Small intestine (tissue), 7 donors: ENCODE results near the gene AS3MT. TPM values are rescaled to one million over a fixed set of nuclear protein-coding genes. Genes with fewer than 3 reads are reported as not detected.

Experiments
- DNase-seq, 2 donors: peaks; one replicate each; pipeline versions ENCODE4 v3.0.0 to v3.0.0-alpha.2; 2013
- FAIRE-seq: peaks from 2 replicates; lab custom pipeline; 2012; peaks lifted over from hg19 to GRCh38; lab: Jason Lieb, UNC
- H3K27ac ChIP-seq, 3 donors: one replicate each; pipeline ENCODE4 v1.5.1; 2013; ENCODE audit warnings: low read length in 2 of 3, mild to moderate bottlenecking in 2 of 3, control low read depth in 1 of 3, inconsistent platforms in 1 of 3, low read depth in 1 of 3, moderate library complexity in 1 of 3
- H3K27me3 ChIP-seq, 3 donors: one replicate each; pipeline ENCODE4 v1.6.1; 2013; ENCODE audit warnings: low read length in 3 of 3, inconsistent platforms in 1 of 3; ENCODE audit not compliant: control insufficient read depth in 3 of 3, insufficient read depth in 3 of 3
- H3K36me3 ChIP-seq, 3 donors: one replicate each; pipeline ENCODE4 v1.6.1; 2013; ENCODE audit warnings: low read length in 3 of 3, inconsistent platforms in 1 of 3, low read depth in 1 of 3, mild to moderate bottlenecking in 1 of 3, moderate library complexity in 1 of 3; ENCODE audit not compliant: control insufficient read depth in 3 of 3, insufficient read depth in 2 of 3
- H3K4me1 ChIP-seq, 3 donors: one replicate each; pipeline ENCODE4 v1.6.1; 2013; ENCODE audit warnings: low read length in 2 of 3, inconsistent platforms in 1 of 3, low read depth in 1 of 3, mild to moderate bottlenecking in 1 of 3, moderate library complexity in 1 of 3; ENCODE audit not compliant: control insufficient read depth in 3 of 3, insufficient read depth in 2 of 3
- H3K4me3 ChIP-seq, 3 donors: one replicate each; pipeline ENCODE4 v1.5.1; 2013; ENCODE audit warnings: low read length in 3 of 3, control low read depth in 1 of 3, inconsistent platforms in 1 of 3, low read depth in 1 of 3, mild to moderate bottlenecking in 1 of 3, moderate library complexity in 1 of 3
- H3K9me3 ChIP-seq, 2 donors: one replicate each; pipeline ENCODE4 v1.6.1; 2013; ENCODE audit warnings: low read depth in 1 of 2, low read length in 1 of 2; ENCODE audit not compliant: control insufficient read depth in 2 of 2, insufficient read depth in 1 of 2
- WGBS, 3 donors: extraction: QIAGEN DNeasy Blood & Tissue Kit; methylation state at CpG; one replicate each; pipeline ENCODE4 v1.1.7; 2013; 5-methylcytosine and 5-hydroxymethylcytosine counted together
- polyA plus RNA-seq, 4 donors: library from polyadenylated mRNA; stranded (reverse) in 3 of 4; unstranded in 1 of 4; fragments of 200-250 nt in 3 of 4; fragments of 120-200 nt in 1 of 4; gene quantifications; one replicate each; pipeline versions ENCODE4 v1.2.1 to v1.2.3, GENCODE V29; 2013
- donor health status: healthy with polysubstance abuse.
- donor health status: control.
- donor health status: control.
- donor health status: Bipolar disorder and iron deficiency.
- donor health status: healthy.

Gene AS3MT
- polyA plus RNA-seq, 4 donors = 1.6 to 18.6 (median 3.7) TPM

- H3K27ac ChIP-seq = no peak overlapping the region
- no peaks in the 10 kb centered on the region for H3K27me3 ChIP-seq
- 72 to 80% (median 73%) methylated on average over 4 of the region's 4 CpGs for WGBS, 3 donors
- H3K4me1 ChIP-seq = no peaks in the 10 kb centered on the region
- peak in 1 of 2 donors; percentile 6 for DNase-seq
- H3K36me3 ChIP-seq = peaks cover 0 to 20% (median 3%) of the 10 kb centered on the region in 3 donors
- H3K9me3 ChIP-seq = no peaks in the 10 kb centered on the region
- no peak for FAIRE-seq
- H3K4me3 ChIP-seq = no peak overlapping the region
These were observed 25.4 kb downstream of the AS3MT start for GRCh38 chr10:102894466-102895213.

GRCh38 chr10:102900006-102900405 is 30.7 kb downstream of the AS3MT start:
- H3K36me3 ChIP-seq = peaks cover 0 to 9% (median 0%) of the 10 kb centered on the region in 3 donors
- H3K9me3 ChIP-seq = no peaks in the 10 kb centered on the region
- WGBS, 3 donors = 71 to 86% (median 84%) methylated on average over 3 of the region's 3 CpGs
- DNase-seq (no peak), FAIRE-seq (no peak)
- H3K27ac ChIP-seq = no peak overlapping the region
- no peaks in the 10 kb centered on the region for H3K4me1 ChIP-seq
- no peak overlapping the region for H3K4me3 ChIP-seq
- H3K27me3 ChIP-seq = no peaks in the 10 kb centered on the region

GRCh38 chr10:102904346-102904745 is 35.1 kb downstream of the AS3MT start:
- no peaks in the 10 kb centered on the region for H3K4me1 ChIP-seq
- H3K36me3 ChIP-seq = peaks cover 0 to 5% (median 0%) of the 10 kb centered on the region in 3 donors
- H3K9me3 ChIP-seq = no peaks in the 10 kb centered on the region
- H3K27ac ChIP-seq = no peak overlapping the region
- FAIRE-seq (no peak), DNase-seq (no peak)
- no peaks in the 10 kb centered on the region for H3K27me3 ChIP-seq
- no peak overlapping the region for H3K4me3 ChIP-seq

- 84 to 92% (median 87%) methylated on average over 4 of the region's 4 CpGs for WGBS, 3 donors
- Histone ChIP-seq H3K9me3 (peaks cover 0 to 5% of the 10 kb centered on the region in 2 donors), H3K36me3 (peaks cover 0 to 2% (median 0%) of the 10 kb centered on the region in 3 donors), H3K4me3 (no peak overlapping the region), H3K27me3 (no peaks in the 10 kb centered on the region), H3K4me1 (no peaks in the 10 kb centered on the region), H3K27ac (no peak overlapping the region)
- FAIRE-seq (no peak), DNase-seq (no peak)
These were observed 37.2 kb downstream of the AS3MT start for GRCh38 chr10:102906507-102906906.

GRCh38 chr10:102914781-102915180 is 45.5 kb downstream of the AS3MT start:
- 54 to 75% (median 68%) methylated on average over 1 of the region's 1 CpG for WGBS, 3 donors

GRCh38 chr10:102916173-102916572 is 46.9 kb downstream of the AS3MT start:
- no peak for FAIRE-seq
- WGBS, 3 donors = 60 to 84% (median 77%) methylated on average over 7 of the region's 7 CpGs
- DNase-seq = no peak
- Histone ChIP-seq H3K36me3 (no peaks in the 10 kb centered on the region), H3K27me3 (no peaks in the 10 kb centered on the region), H3K4me3 (no peak overlapping the region), H3K27ac (no peak overlapping the region), H3K4me1 (peaks cover 1 to 13% (median 13%) of the 10 kb centered on the region in 3 donors), H3K9me3 (no peaks in the 10 kb centered on the region)

More at GRCh38 chr10:102914781-102915180, 45.5 kb downstream of the AS3MT start:
- H3K36me3 ChIP-seq = no peaks in the 10 kb centered on the region
- H3K4me3 ChIP-seq = no peak overlapping the region
- FAIRE-seq = no peak
- no peak for DNase-seq
- H3K27me3 ChIP-seq = no peaks in the 10 kb centered on the region
- H3K4me1 ChIP-seq = peaks cover 0 to 11% (median 6%) of the 10 kb centered on the region in 3 donors
- no peak overlapping the region for H3K27ac ChIP-seq
- peaks cover 0 to 5% of the 10 kb centered on the region in 2 donors for H3K9me3 ChIP-seq

- DNase-seq = peak in 1 of 2 donors; percentile 73
- H3K4me3 ChIP-seq = peak overlapping the region; percentile 38 to 96 (median 61)
- H3K27ac ChIP-seq = peak overlapping the region; percentile 9 to 85 (median 81)
- no peak for FAIRE-seq
- peaks cover 2 to 13% (median 13%) of the 10 kb centered on the region in 3 donors for H3K4me1 ChIP-seq
- no peaks in the 10 kb centered on the region for H3K9me3 ChIP-seq
- H3K36me3 ChIP-seq = no peaks in the 10 kb centered on the region
- H3K27me3 ChIP-seq = no peaks in the 10 kb centered on the region
- 0 to 1% (median 1%) methylated on average over 45 of the region's 45 CpGs for WGBS, 3 donors
These were observed 48.2 kb downstream of the AS3MT start for GRCh38 chr10:102917314-102917961.

- peak; percentile 100 for DNase-seq
- Histone ChIP-seq H3K9me3 (no peaks in the 10 kb centered on the region), H3K27me3 (no peaks in the 10 kb centered on the region), H3K36me3 (no peaks in the 10 kb centered on the region), H3K4me1 (peaks cover 4 to 16% (median 15%) of the 10 kb centered on the region in 3 donors), H3K4me3 (peak within 1 kb of the TSS; percentile 68 to 96 (median 73)), H3K27ac (peak within 1 kb of the TSS; percentile 16 to 87 (median 81))
- WGBS, 3 donors = 0% methylated on average over 68 to 80 of the region's 80 CpGs
- peak; percentile 62 for FAIRE-seq
These were observed 48.9 kb downstream of the AS3MT start, which contains the start of gene CNNM2 for GRCh38 chr10:102917962-102918816. CNNM2 (plus strand) TSS chr10:102918294; CDS start chr10:102918481, 187 bp downstream.
